Brain microvascular endothelial cell (primary cell): Measurements from ENCODE around the gene PSMD1.

Source experiments
- DNase-seq: peaks from one replicate; pipeline ENCODE4 v3.0.0-alpha.2; 2020
- H3K27ac ChIP-seq: fragments of 250-450 bp; sonication (Bioruptor Pico); 2 replicates; pipeline ENCODE4 v1.5.1; 2020; ENCODE audit warnings: mild to moderate bottlenecking, moderate library complexity
- H3K27me3 ChIP-seq: fragments of 250-450 bp; sonication (Bioruptor Pico); replicated peaks from 2 replicates; pipeline ENCODE4 v1.5.1; 2020; ENCODE audit warnings: mild to moderate bottlenecking
- H3K36me3 ChIP-seq: fragments of 250-450 bp; sonication (Bioruptor Pico); replicated peaks from 2 replicates; pipeline ENCODE4 v1.5.1; 2020; ENCODE audit warnings: mild to moderate bottlenecking
- H3K4me3 ChIP-seq: 2 replicates; pipeline ENCODE4 v1.5.1; 2011; ENCODE audit warnings: low read depth, mild to moderate bottlenecking, control low read depth, low read length, moderate library complexity
- in situ Hi-C: cut with HindIII; loops from 2 replicates; pipeline ENCODE4 v1.10.0; 2017; ENCODE audit warnings: low sequenced_read_pairs, low pct_ligation_motif_present
- TF ChIP-seq, protein P1 (sequence below): IDR thresholded peaks from 2 replicates; pipeline ENCODE4 v1.5.1; 2011; ENCODE audit warnings: low read depth, mild to moderate bottlenecking, moderate library complexity, low read length, control low read depth, inconsistent platforms; ENCODE audit errors: missing control alignments

The PSMD1 gene

DNA sequence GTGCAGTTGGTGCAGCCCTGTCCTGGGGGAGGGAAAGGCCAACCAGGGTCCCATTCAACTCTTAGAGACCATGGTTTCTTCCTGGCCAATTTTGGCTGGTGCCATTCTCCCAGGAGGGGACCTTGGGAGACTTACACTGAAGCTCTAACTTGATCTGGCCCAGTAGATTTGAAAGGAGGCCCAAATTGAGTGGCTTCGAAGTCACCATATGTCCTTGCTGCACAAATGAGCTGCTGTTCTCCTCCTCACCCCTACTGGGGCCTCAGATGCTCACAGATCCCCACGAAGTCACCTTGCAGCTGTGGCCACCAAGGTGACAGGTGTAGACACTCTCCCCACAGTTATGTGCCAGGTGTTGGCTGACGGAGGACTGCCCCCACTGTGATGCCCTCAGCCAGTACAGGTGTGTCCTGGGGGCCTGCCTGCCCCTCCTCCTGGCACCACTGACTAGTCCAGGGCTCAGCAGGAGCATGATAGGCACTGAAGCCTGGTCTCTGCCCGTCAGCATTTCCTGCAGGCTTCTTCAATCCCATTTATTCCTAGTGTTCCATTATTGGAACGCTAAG, 24.0 kb upstream of the PSMD1 start:
- H3K4me3 ChIP-seq: no peak overlapping the region
- H3K36me3 ChIP-seq: no peaks in the 10 kb centered on the region
- in situ Hi-C loops: no loop called here
- peaks cover 23% of the 10 kb centered on the region for H3K27me3 ChIP-seq
- no peak overlapping the region for H3K27ac ChIP-seq
- TF ChIP-seq, protein P1, sequence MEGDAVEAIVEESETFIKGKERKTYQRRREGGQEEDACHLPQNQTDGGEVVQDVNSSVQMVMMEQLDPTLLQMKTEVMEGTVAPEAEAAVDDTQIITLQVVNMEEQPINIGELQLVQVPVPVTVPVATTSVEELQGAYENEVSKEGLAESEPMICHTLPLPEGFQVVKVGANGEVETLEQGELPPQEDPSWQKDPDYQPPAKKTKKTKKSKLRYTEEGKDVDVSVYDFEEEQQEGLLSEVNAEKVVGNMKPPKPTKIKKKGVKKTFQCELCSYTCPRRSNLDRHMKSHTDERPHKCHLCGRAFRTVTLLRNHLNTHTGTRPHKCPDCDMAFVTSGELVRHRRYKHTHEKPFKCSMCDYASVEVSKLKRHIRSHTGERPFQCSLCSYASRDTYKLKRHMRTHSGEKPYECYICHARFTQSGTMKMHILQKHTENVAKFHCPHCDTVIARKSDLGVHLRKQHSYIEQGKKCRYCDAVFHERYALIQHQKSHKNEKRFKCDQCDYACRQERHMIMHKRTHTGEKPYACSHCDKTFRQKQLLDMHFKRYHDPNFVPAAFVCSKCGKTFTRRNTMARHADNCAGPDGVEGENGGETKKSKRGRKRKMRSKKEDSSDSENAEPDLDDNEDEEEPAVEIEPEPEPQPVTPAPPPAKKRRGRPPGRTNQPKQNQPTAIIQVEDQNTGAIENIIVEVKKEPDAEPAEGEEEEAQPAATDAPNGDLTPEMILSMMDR: no peak
- DNase-seq: no peak

DNA sequence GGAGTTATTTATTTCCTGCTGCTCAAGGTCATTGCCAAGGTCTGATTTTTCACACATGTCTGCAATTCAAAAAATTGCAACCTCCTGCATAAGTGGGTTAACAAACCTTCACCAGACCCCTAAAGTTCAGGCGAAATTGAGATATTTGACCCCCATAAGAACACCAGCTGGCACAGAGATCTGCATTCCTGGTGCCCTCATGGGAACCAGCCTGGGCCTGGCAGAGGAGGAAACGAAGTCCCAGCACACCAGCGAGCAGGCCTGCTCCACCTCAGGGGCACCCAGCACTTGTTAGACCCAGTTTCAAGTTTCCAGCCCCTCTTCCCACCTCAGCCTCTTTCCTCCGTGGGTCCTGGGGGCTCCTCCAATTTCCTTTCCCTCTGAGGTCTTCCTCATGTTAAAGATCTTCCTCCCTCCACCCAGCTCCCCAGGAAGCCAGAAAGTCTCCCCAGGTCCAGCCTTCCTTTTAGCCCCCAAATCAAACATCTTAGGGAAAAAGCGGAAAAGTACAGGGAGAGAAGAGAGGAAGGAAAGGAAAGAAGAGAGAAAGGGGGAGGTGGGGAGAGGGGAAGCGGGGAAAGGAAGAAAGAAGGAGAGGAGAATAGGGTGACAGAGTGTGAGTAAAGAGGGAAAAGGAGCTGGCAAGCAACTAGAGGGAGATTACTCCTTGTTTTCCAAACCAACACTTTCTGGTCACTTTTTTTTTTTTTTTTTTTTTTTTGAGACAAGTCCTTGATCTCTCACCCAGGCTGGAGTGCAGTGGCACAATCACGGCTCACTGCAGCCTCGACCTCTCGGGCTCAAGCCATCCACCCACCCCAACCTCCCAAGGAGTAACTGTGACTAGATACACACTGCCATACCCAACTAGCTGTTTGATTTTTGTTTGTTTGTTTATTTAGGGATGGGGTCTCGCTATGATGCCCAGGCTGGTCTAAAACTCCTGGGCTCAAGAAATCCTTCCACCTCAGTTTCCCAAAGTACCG, 23.2 kb upstream of the PSMD1 start:
- H3K27me3 ChIP-seq: peaks cover 27% of the 10 kb centered on the region
- H3K27ac ChIP-seq: no peak overlapping the region
- DNase-seq: no peak
- in situ Hi-C loops: no loop called here
- no peaks in the 10 kb centered on the region for H3K36me3 ChIP-seq
- H3K4me3 ChIP-seq: no peak overlapping the region
- TF ChIP-seq, protein P1: no peak

DNA sequence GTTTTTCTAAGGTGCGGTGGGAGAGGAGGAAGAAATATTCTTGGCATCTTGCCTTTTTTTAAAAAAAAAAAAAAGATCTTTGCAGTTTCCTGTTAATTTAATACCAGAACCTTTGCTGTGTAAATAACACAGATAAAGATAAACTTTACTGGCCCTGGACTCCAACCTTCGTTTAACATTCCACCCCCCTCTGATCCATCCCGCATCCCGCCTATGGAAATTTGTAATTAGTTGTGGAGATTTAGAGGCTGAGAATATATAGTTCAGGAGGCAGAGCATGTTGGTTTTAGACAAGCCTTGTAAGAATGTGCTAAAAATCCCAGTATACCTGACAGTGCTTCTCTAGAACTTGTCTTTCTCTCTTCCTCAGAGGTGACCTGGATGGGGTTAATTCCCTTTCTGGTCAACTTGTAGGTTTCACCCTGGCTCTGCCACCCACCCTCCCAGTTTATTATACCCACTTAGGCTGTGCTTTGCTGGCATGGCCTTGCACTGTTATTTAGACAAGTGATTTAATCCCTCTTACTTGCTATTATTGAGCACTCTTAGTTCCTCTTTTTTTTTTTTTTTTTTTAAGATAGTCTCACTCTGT, 22.3 kb upstream of the PSMD1 start:
- H3K36me3 ChIP-seq: no peaks in the 10 kb centered on the region
- H3K27ac ChIP-seq: no peak overlapping the region
- in situ Hi-C loops: no loop called here
- no peak for DNase-seq
- H3K27me3 ChIP-seq: peaks cover 34% of the 10 kb centered on the region
- TF ChIP-seq, protein P1: no peak
- H3K4me3 ChIP-seq: no peak overlapping the region

DNA sequence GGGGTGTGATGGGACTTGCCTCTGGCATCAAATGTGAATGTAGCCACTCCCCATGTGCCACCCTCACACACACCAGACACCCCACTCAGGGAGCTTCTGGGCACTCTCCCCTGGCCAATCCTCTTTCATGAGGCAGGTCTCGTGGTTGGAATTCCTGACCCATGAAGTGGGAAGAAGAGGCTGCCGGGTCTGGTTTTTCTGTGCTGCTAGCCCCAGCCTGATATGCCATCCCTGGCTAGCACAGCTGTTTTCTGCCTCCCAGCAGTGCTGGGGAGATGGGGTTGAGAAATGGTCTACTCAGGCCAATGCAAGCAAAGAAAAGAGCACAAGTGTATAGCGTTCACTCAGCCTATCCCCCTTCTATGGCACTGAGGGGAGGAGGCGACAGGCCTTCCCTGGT, 20.5 kb upstream of the PSMD1 start:
- no peak for DNase-seq
- Histone ChIP-seq H3K36me3 (no peaks in the 10 kb centered on the region), H3K27ac (no peak overlapping the region), H3K27me3 (peaks cover 42% of the 10 kb centered on the region), H3K4me3 (no peak overlapping the region)
- in situ Hi-C loops: no loop called here
- TF ChIP-seq, protein P1: no peak

DNA sequence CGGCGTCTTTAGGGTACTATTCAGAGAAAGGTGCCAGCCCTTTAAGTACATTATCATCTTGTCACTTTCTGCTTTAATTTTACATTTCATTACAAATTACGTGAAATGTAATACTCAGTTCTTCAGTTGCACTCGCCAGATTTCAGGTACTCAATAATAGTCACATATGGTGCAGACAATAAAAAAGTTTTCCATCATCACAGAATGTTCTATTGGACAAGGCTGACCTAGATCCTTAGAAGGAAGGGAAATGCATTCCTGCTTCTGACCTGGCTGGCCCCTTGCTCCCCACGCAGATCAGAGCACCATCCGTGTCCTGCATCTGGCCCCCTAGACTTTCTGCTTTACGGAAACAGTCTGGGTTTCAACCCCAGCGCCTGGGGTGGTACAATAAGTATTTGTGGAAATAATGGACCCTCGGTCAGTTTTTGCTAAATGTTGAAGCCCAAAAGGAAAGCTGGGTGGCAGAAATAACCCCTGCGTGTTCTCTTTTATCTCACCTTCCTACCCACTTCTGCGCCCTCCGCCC, 20.0 kb upstream of the PSMD1 start:
- Histone ChIP-seq H3K27me3 (peaks cover 44% of the 10 kb centered on the region), H3K27ac (no peak overlapping the region), H3K36me3 (no peaks in the 10 kb centered on the region), H3K4me3 (no peak overlapping the region)
- in situ Hi-C loops: no loop called here
- DNase-seq: no peak
- TF ChIP-seq, protein P1: no peak
